GM23338 (cell line): ENCODE results near the gene RIGI. TPM values are rescaled to one million over a fixed set of nuclear protein-coding genes. Genes with fewer than 3 reads are reported as not detected.

Experiments
- EZH2 ChIP-seq: fragments of 200-600 bp; sonication (generic); IDR thresholded peaks from one replicate; pipeline ENCODE4 v1.8.0; 2017; ENCODE audit warnings: antibody characterized with exemption, mild to moderate bottlenecking, low read depth; ENCODE audit not compliant: unreplicated experiment
- EZH2phosphoT487 ChIP-seq: fragments of 200-600 bp; sonication (generic); IDR thresholded peaks from one replicate; pipeline ENCODE4 v1.8.1; 2018; ENCODE audit warnings: antibody characterized with exemption; ENCODE audit not compliant: unreplicated experiment
- NANOG ChIP-seq: IDR thresholded peaks from 2 replicates; pipeline ENCODE4 v1.6.1; 2016; ENCODE audit warnings: antibody characterized with exemption, borderline replicate concordance
- POLR2AphosphoS5 ChIP-seq: IDR thresholded peaks from 2 replicates; pipeline ENCODE4 v1.6.1; 2016; ENCODE audit warnings: antibody characterized with exemption, low read depth
- STAT1 ChIP-seq: IDR thresholded peaks from one replicate; pipeline ENCODE4 v1.6.1; 2016; ENCODE audit warnings: antibody characterized with exemption; ENCODE audit not compliant: unreplicated experiment
- ZNF114 ChIP-seq: fragments of 250-450 bp; sonication (Bioruptor Pico); IDR thresholded peaks from 2 replicates; pipeline ENCODE4 v1.5.0; 2020; ENCODE audit warnings: mild to moderate bottlenecking, moderate library complexity
- polyA plus RNA-seq: library from polyadenylated mRNA; unstranded; fragments of >200 nt; fragmentation: Nextera tagmentation; extraction: Ambion mirVana; gene quantifications from 2 replicates; pipeline ENCODE4 v1.2.1, GENCODE V29; 2016
- total RNA-seq: library from RNA; depleted of rRNA; stranded (reverse); fragments of >200 nt; shearing (Covaris generic); gene quantifications from 2 replicates; pipeline ENCODE4 v1.2.3, GENCODE V29; 2014
- TF ChIP-seq, protein P1 (sequence below): fragments of 250-450 bp; sonication (Bioruptor Pico); IDR thresholded peaks from 2 replicates; pipeline ENCODE4 v1.5.0; 2020; ENCODE audit warnings: mild to moderate bottlenecking, moderate library complexity
- TF ChIP-seq, protein P2 (sequence below): IDR thresholded peaks from one replicate; pipeline ENCODE4 v1.6.1; 2018; ENCODE audit warnings: antibody characterized with exemption; ENCODE audit not compliant: unreplicated experiment

Gene RIGI
- total and polyA plus RNA-seq, 2 experiments from 2014 or later, result 14.2 to 14.7 TPM

DNA sequence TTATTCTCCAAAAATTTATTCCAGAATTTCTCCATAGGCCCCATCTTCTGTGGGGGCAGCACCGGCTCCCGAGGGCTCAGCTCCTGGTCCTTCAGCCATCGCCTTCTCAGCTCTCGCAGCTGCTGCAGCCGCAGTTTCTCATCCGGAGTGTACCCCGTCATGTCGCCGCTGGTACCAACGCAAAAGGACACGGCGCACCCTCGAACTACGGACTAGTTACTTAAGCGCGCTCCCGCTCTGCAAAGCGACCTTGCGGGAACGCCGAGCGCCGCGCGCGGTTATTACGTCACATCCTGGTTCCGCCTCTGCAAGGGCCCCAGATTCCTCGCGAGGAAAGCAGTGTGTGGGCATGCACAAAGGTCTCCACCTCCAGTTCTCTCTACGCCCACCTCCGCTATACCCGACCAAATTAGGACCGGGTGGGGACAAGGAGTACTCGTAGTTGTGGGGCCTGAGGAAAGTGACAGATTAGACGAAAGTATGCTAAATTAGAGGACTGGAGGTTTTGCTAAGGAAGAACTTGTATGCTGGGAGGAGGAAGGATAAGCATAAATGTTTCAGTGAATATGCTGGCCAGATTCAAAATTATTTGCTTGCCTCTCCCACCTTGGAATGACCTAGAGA is 47.0 kb upstream of the RIGI start, which contains the start of gene NDUFB6 (continued):
- TF ChIP-seq, protein P1, sequence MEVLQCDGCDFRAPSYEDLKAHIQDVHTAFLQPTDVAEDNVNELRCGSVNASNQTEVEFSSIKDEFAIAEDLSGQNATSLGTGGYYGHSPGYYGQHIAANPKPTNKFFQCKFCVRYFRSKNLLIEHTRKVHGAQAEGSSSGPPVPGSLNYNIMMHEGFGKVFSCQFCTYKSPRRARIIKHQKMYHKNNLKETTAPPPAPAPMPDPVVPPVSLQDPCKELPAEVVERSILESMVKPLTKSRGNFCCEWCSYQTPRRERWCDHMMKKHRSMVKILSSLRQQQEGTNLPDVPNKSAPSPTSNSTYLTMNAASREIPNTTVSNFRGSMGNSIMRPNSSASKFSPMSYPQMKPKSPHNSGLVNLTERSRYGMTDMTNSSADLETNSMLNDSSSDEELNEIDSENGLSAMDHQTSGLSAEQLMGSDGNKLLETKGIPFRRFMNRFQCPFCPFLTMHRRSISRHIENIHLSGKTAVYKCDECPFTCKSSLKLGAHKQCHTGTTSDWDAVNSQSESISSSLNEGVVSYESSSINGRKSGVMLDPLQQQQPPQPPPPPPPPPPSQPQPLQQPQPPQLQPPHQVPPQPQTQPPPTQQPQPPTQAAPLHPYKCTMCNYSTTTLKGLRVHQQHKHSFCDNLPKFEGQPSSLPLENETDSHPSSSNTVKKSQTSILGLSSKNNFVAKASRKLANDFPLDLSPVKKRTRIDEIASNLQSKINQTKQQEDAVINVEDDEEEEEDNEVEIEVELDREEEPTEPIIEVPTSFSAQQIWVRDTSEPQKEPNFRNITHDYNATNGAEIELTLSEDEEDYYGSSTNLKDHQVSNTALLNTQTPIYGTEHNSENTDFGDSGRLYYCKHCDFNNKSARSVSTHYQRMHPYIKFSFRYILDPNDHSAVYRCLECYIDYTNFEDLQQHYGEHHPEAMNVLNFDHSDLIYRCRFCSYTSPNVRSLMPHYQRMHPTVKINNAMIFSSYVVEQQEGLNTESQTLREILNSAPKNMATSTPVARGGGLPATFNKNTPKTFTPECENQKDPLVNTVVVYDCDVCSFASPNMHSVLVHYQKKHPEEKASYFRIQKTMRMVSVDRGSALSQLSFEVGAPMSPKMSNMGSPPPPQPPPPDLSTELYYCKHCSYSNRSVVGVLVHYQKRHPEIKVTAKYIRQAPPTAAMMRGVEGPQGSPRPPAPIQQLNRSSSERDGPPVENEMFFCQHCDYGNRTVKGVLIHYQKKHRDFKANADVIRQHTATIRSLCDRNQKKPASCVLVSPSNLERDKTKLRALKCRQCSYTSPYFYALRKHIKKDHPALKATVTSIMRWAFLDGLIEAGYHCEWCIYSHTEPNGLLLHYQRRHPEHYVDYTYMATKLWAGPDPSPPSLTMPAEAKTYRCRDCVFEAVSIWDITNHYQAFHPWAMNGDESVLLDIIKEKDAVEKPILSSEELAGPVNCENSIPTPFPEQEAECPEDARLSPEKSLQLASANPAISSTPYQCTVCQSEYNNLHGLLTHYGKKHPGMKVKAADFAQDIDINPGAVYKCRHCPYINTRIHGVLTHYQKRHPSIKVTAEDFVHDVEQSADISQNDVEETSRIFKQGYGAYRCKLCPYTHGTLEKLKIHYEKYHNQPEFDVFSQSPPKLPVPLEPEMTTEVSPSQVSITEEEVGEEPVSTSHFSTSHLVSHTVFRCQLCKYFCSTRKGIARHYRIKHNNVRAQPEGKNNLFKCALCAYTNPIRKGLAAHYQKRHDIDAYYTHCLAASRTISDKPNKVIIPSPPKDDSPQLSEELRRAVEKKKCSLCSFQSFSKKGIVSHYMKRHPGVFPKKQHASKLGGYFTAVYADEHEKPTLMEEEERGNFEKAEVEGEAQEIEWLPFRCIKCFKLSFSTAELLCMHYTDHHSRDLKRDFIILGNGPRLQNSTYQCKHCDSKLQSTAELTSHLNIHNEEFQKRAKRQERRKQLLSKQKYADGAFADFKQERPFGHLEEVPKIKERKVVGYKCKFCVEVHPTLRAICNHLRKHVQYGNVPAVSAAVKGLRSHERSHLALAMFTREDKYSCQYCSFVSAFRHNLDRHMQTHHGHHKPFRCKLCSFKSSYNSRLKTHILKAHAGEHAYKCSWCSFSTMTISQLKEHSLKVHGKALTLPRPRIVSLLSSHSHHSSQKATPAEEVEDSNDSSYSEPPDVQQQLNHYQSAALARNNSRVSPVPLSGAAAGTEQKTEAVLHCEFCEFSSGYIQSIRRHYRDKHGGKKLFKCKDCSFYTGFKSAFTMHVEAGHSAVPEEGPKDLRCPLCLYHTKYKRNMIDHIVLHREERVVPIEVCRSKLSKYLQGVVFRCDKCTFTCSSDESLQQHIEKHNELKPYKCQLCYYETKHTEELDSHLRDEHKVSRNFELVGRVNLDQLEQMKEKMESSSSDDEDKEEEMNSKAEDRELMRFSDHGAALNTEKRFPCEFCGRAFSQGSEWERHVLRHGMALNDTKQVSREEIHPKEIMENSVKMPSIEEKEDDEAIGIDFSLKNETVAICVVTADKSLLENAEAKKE, result no peak
- TF ChIP-seq ZNF114 (CRISPR knock-in tag), result no peak
- TF ChIP-seq EZH2phosphoT487, result no peak
- TF ChIP-seq, protein P2, sequence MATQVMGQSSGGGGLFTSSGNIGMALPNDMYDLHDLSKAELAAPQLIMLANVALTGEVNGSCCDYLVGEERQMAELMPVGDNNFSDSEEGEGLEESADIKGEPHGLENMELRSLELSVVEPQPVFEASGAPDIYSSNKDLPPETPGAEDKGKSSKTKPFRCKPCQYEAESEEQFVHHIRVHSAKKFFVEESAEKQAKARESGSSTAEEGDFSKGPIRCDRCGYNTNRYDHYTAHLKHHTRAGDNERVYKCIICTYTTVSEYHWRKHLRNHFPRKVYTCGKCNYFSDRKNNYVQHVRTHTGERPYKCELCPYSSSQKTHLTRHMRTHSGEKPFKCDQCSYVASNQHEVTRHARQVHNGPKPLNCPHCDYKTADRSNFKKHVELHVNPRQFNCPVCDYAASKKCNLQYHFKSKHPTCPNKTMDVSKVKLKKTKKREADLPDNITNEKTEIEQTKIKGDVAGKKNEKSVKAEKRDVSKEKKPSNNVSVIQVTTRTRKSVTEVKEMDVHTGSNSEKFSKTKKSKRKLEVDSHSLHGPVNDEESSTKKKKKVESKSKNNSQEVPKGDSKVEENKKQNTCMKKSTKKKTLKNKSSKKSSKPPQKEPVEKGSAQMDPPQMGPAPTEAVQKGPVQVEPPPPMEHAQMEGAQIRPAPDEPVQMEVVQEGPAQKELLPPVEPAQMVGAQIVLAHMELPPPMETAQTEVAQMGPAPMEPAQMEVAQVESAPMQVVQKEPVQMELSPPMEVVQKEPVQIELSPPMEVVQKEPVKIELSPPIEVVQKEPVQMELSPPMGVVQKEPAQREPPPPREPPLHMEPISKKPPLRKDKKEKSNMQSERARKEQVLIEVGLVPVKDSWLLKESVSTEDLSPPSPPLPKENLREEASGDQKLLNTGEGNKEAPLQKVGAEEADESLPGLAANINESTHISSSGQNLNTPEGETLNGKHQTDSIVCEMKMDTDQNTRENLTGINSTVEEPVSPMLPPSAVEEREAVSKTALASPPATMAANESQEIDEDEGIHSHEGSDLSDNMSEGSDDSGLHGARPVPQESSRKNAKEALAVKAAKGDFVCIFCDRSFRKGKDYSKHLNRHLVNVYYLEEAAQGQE, result no peak
- peak; percentile 91 for TF ChIP-seq POLR2AphosphoS5
- no peak for TF ChIP-seq EZH2
- no peak for TF ChIP-seq NANOG
- no peak for TF ChIP-seq STAT1
